GM23248 (cell line): ENCODE data around the gene C1orf167. TPM values are rescaled to one million over a fixed set of nuclear protein-coding genes. Genes with fewer than 3 reads are reported as not detected.

Source experiments
- DNase-seq: peaks from one replicate; pipeline ENCODE4 v3.0.0-alpha.2; 2015
- H2AFZ ChIP-seq: fragments of 200-600 bp; sonication (generic); 2 replicates; pipeline ENCODE4 v1.6.1; 2016; ENCODE audit warnings: antibody characterized with exemption
- H3F3A ChIP-seq: fragments of 200-600 bp; sonication (generic); 2 replicates; pipeline ENCODE4 v1.6.1; 2016; ENCODE audit warnings: mild to moderate bottlenecking, antibody characterized with exemption, mixed run types; ENCODE audit not compliant: insufficient read depth
- H3K27ac ChIP-seq: fragments of 200-600 bp; sonication (generic); 2 replicates; pipeline ENCODE4 v1.5.1; 2016; ENCODE audit warnings: mild to moderate bottlenecking
- H3K27me3 ChIP-seq: fragments of 200-600 bp; sonication (generic); replicated peaks from 2 replicates; pipeline ENCODE4 v1.6.1; 2016; ENCODE audit warnings: mild to moderate bottlenecking; ENCODE audit not compliant: insufficient read depth
- H3K36me3 ChIP-seq: fragments of 200-600 bp; sonication (generic); 2 replicates; pipeline ENCODE4 v1.6.1; 2016; ENCODE audit warnings: low read depth, mild to moderate bottlenecking
- H3K4me1 ChIP-seq: fragments of 200-600 bp; sonication (generic); 2 replicates; pipeline ENCODE4 v1.6.1; 2016; ENCODE audit warnings: mild to moderate bottlenecking; ENCODE audit not compliant: insufficient read depth
- H3K4me2 ChIP-seq: fragments of 200-600 bp; sonication (generic); one replicate; pipeline ENCODE4 v1.6.1; 2016; ENCODE audit warnings: mild to moderate bottlenecking; ENCODE audit not compliant: unreplicated experiment
- H3K4me3 ChIP-seq: fragments of 200-600 bp; sonication (generic); 2 replicates; pipeline ENCODE4 v1.5.1; 2016; ENCODE audit warnings: mild to moderate bottlenecking
- H3K79me2 ChIP-seq: fragments of 200-600 bp; sonication (generic); 2 replicates; pipeline ENCODE4 v1.6.1; 2016; ENCODE audit warnings: mild to moderate bottlenecking; ENCODE audit not compliant: insufficient read depth
- H3K9ac ChIP-seq: fragments of 200-600 bp; sonication (generic); 2 replicates; pipeline ENCODE4 v1.6.1; 2016; ENCODE audit warnings: mild to moderate bottlenecking
- H3K9me2 ChIP-seq: fragments of 200-600 bp; sonication (generic); 2 replicates; pipeline ENCODE4 v1.6.1; 2016; ENCODE audit warnings: mixed run types, mild to moderate bottlenecking, moderate library complexity; ENCODE audit not compliant: insufficient read depth
- H3K9me3 ChIP-seq: fragments of 200-600 bp; sonication (generic); one replicate; pipeline ENCODE4 v1.6.1; 2017; ENCODE audit warnings: low read depth
- H4K20me1 ChIP-seq: fragments of 200-600 bp; sonication (generic); 2 replicates; pipeline ENCODE4 v1.6.0; 2016; ENCODE audit not compliant: insufficient read depth
- EZH2 ChIP-seq: fragments of 200-600 bp; sonication (generic); IDR thresholded peaks from 2 replicates; pipeline ENCODE4 v1.6.1; 2018; ENCODE audit warnings: antibody characterized with exemption, mild to moderate bottlenecking; ENCODE audit not compliant: insufficient read depth, poor library complexity, severe bottlenecking
- EZH2phosphoT487 ChIP-seq: fragments of 200-600 bp; sonication (generic); IDR thresholded peaks from 2 replicates; pipeline ENCODE4 v1.6.1; 2018; ENCODE audit warnings: antibody characterized with exemption, moderate library complexity, mild to moderate bottlenecking, low read depth; ENCODE audit not compliant: insufficient read depth
- WGBS, 2 experiments: methylation state at CpG; one replicate each; pipeline ENCODE4 v1.1.6; 2015 to 2017; ENCODE audit warnings: low lambda C conversion rate in 2 of 2, low coverage in 1 of 2; ENCODE audit errors: missing lambda C conversion rate in 2 of 2; 5-methylcytosine and 5-hydroxymethylcytosine counted together
- in situ Hi-C: fragments of 300-500 bp; cut with MboI; formaldehyde crosslinking; loops from 2 replicates; pipeline ENCODE4 v1.15.0; 2020
- polyA plus RNA-seq: library from polyadenylated mRNA; unstranded; fragments of >200 nt; fragmentation: Nextera tagmentation; extraction: Ambion mirVana; gene quantifications from 2 replicates; pipeline ENCODE4 v1.2.1, GENCODE V29; 2016
- total RNA-seq: library from RNA; depleted of rRNA; stranded (reverse); fragments of >200 nt; shearing (Covaris generic); gene quantifications from 2 replicates; pipeline ENCODE4 v1.2.3, GENCODE V29; 2014

The C1orf167 gene
- total and polyA plus RNA-seq, 2 experiments from 2014 or later = 0.43 TPM; not detected in 1

DNA sequence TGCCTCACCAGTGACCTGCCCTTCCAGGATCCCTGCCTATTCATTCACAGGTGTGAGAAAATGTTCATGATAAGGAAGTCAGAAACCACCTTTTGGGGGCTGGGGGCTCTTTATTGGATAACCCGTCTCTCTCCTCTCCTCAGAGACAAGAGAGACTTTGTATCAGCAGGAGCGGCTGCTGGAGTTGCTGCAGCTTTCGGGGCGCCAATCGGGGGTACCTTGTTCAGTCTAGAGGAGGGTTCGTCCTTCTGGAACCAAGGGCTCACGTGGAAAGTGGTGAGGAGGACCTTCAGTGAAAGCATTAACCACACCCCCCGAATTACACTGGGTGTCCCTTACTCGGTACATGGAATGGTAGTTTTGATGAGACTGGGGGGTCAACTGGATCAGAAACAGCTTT lies 65.0 kb downstream of the C1orf167 start:
- Histone ChIP-seq H3K4me3 (no peak overlapping the region), H4K20me1 (no peaks in the 10 kb centered on the region), H3K27me3 (no peaks in the 10 kb centered on the region), H3K9me2 (no peaks in the 10 kb centered on the region), H3F3A (no peaks in the 10 kb centered on the region), H3K36me3 (peaks cover 15% of the 10 kb centered on the region; the same call in 1 of the 2 replicates), H3K4me2 (no peak overlapping the region), H3K9ac (no peak overlapping the region), H3K79me2 (no peaks in the 10 kb centered on the region), H3K4me1 (peaks cover 1% of the 10 kb centered on the region), H2AFZ (no peak overlapping the region), H3K9me3 (no peaks in the 10 kb centered on the region), H3K27ac (no peak overlapping the region)
- in situ Hi-C loops = no loop called here
- WGBS, 2 experiments = 83 to 85% methylated on average over 9 of the region's 9 CpGs
- no peak for DNase-seq
- no peak for TF ChIP-seq EZH2phosphoT487
- no peak for TF ChIP-seq EZH2

DNA sequence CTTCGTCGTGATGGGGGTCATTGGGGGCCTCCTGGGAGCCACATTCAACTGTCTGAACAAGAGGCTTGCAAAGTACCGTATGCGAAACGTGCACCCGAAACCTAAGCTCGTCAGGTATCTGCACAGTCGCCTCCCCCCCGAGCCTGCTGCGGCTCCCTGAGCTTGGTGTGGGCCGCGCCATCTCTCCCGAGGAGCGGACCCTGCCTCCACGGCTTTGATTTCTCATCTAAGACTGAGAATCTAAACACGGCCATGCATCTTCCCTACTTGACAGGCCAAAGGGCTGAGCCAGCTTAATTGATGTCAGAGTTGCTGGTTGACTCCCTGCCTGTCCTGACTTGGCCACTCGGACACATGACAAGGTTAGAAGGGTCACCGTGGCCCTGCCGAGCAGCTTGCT lies 66.5 kb downstream of the C1orf167 start:
- H3K4me1 ChIP-seq = no peaks in the 10 kb centered on the region
- no peak for DNase-seq
- no peak overlapping the region for H3K9ac ChIP-seq
- no peak overlapping the region for H3K4me2 ChIP-seq
- TF ChIP-seq EZH2phosphoT487 (no peak), EZH2 (no peak)
- WGBS, 2 experiments = 88 to 89% methylated on average over 18 to 19 of the region's 19 CpGs
- H3F3A ChIP-seq = no peaks in the 10 kb centered on the region
- H3K4me3 ChIP-seq = no peak overlapping the region
- no peaks in the 10 kb centered on the region for H4K20me1 ChIP-seq
- in situ Hi-C loops = no loop called here
- H2AFZ ChIP-seq = no peak overlapping the region
- no peaks in the 10 kb centered on the region for H3K79me2 ChIP-seq
- H3K27ac ChIP-seq = no peak overlapping the region
- peaks cover 15% of the 10 kb centered on the region; the same call in 1 of the 2 replicates for H3K36me3 ChIP-seq
- H3K9me2 ChIP-seq = no peaks in the 10 kb centered on the region
- H3K27me3 ChIP-seq = no peaks in the 10 kb centered on the region
- H3K9me3 ChIP-seq = no peaks in the 10 kb centered on the region

DNA sequence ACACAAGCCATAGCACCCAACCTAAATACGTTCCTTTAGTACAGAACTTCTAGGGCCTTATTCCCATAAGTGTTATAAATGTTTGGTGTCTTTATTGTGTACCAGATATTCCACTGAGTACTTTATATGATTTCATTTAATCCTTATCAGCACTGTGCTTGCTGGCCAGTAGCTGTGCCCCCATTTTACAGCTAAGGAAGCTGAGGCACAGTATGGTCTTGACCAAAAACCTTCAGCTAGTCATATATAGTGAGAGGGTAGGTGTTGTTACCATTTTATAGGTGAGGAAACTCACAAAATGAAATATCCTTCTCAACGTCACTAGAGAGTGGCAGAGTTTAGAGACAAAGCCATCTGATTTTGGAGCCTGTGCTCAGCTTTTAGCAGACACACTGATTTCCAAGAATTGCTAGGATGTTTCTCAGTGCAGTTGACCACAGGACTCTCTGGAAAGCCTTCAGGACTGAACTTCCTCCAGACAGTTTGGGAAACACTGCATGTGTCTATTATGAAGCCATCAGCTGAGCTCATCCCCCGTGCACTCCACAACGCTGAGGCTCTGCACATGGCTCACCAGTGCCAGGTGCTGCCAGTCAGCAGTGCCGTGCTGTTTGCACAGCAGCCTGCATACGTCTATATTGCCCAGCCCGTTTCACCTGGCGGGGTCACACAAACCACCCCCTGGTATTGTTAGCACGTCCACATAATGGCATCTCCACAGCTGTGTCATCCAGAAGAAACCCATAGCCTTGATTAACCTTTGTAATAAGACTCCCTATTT lies 70.1 kb downstream of the C1orf167 start:
- no peak overlapping the region for H2AFZ ChIP-seq
- no peak for TF ChIP-seq EZH2
- TF ChIP-seq EZH2phosphoT487 = no peak
- no peaks in the 10 kb centered on the region for H3F3A ChIP-seq
- no peaks in the 10 kb centered on the region for H3K27me3 ChIP-seq
- H3K4me3 ChIP-seq = no peak overlapping the region
- H3K79me2 ChIP-seq = no peaks in the 10 kb centered on the region
- no peaks in the 10 kb centered on the region for H3K9me2 ChIP-seq
- no peaks in the 10 kb centered on the region for H3K4me1 ChIP-seq
- no peak overlapping the region for H3K4me2 ChIP-seq
- H4K20me1 ChIP-seq = no peaks in the 10 kb centered on the region
- no peak overlapping the region for H3K27ac ChIP-seq
- H3K36me3 ChIP-seq = peaks cover 20% of the 10 kb centered on the region; the same call in 1 of the 2 replicates
- DNase-seq = no peak
- H3K9me3 ChIP-seq = no peaks in the 10 kb centered on the region
- in situ Hi-C loops = no loop called here
- WGBS, 2 experiments = 91 to 94% methylated on average over 9 of the region's 9 CpGs
- H3K9ac ChIP-seq = no peak overlapping the region

DNA sequence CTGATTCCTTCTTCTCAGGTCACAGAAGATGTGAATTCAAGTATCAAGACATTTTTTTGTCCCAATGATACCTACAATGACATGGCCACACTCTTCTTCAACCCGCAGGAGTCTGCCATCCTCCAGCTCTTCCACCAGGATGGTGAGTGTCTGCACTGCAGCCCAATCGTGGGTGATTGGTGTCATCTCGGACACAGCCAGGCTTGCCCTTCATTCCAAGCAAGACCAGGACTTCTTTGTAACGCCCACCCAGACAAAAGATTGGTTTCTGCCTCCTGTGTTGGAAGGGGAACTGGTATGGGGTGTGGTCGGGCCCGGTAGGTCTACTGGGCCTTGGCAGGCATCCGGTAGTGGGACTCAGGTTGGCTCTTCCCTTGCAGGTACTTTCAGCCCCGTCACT lies 71.5 kb downstream of the C1orf167 start:
- Histone ChIP-seq H3K9me3 (no peaks in the 10 kb centered on the region), H3K9me2 (no peaks in the 10 kb centered on the region), H3K4me3 (no peak overlapping the region), H3K79me2 (no peaks in the 10 kb centered on the region), H3K27me3 (no peaks in the 10 kb centered on the region), H3K4me2 (no peak overlapping the region), H3K36me3 (peaks cover 17% of the 10 kb centered on the region; the same call in 1 of the 2 replicates), H3F3A (no peaks in the 10 kb centered on the region), H4K20me1 (no peaks in the 10 kb centered on the region), H2AFZ (no peak overlapping the region), H3K9ac (no peak overlapping the region), H3K27ac (no peak overlapping the region), H3K4me1 (no peaks in the 10 kb centered on the region)
- in situ Hi-C loops = no loop called here
- no peak for DNase-seq
- WGBS, 2 experiments = 91% methylated on average over 8 of the region's 8 CpGs
- TF ChIP-seq EZH2phosphoT487 (no peak), EZH2 (no peak)

DNA sequence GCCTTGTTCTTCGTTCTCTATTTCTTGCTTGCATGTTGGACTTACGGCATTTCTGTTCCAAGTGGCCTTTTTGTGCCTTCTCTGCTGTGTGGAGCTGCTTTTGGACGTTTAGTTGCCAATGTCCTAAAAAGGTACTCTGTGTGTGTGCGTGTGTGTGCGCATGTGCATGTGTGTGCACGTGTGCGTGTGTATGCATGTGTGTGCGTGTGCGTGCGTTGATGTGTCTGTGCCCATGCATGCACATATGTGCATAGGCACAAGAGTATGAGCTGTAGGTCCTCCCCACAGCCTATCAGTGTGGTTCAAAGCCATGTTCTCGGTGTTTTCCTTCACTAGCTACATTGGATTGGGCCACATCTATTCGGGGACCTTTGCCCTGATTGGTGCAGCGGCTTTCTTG lies 71.9 kb downstream of the C1orf167 start:
- no peaks in the 10 kb centered on the region for H3K4me1 ChIP-seq
- H3K9me2 ChIP-seq = no peaks in the 10 kb centered on the region
- H3K4me2 ChIP-seq = no peak overlapping the region
- no peak for DNase-seq
- TF ChIP-seq EZH2phosphoT487 (no peak), EZH2 (no peak)
- no peaks in the 10 kb centered on the region for H4K20me1 ChIP-seq
- H3K36me3 ChIP-seq = peaks cover 15% of the 10 kb centered on the region
- no peak overlapping the region for H3K4me3 ChIP-seq
- no peaks in the 10 kb centered on the region for H3K27me3 ChIP-seq
- WGBS, 2 experiments = 95 to 99% methylated on average over 13 of the region's 13 CpGs
- H3K9ac ChIP-seq = no peak overlapping the region
- H3K79me2 ChIP-seq = no peaks in the 10 kb centered on the region
- H3F3A ChIP-seq = no peaks in the 10 kb centered on the region
- no peak overlapping the region for H2AFZ ChIP-seq
- H3K9me3 ChIP-seq = no peaks in the 10 kb centered on the region
- H3K27ac ChIP-seq = no peak overlapping the region
- in situ Hi-C loops = no loop called here
